GM18873 (cell line): ENCODE measurements around the gene FANCC.
"Not testable (repeated sequence)": the region's sequence is repeated elsewhere in the genome, so short reads cannot be mapped to it uniquely, and the experiment has no call there.

ENCODE experiments used
- ATAC-seq: cut with Tn5 transposase; IDR thresholded peaks from one replicate; pipeline ENCODE4 v1.9.1; 2021; ENCODE audit warnings: mild to moderate bottlenecking, moderate library complexity, moderate number of reproducible peaks; ENCODE audit not compliant: unreplicated experiment, low FRiP score

Gene FANCC

DNA sequence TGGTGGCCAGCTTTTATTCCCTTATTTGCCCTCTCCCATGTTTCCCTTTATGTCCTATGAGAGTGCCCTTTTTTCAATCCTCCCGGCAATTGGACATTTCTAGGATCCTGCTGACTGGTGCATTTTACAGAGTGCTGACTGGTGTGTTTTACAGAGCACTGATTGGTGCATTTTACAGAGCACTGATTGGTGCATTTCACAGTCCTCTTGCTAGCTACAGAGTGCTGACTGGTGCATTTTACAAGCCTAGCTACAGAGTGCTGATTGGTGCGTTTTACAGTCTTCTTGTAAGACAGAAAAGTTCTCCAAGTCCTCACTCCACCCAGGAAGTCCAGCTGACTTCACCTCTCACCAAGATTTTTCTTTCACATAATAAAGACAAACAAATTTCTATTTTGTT is 15.4 kb upstream of the FANCC start:
- no peak for ATAC-seq

GRCh38 chr9:95330720-95331404 is 13.4 kb upstream of the FANCC start:
- ATAC-seq: no peak

- not testable (repeated sequence) for ATAC-seq
Measured at GRCh38 chr9:95329061-95329460, 11.6 kb upstream of the FANCC start.

DNA sequence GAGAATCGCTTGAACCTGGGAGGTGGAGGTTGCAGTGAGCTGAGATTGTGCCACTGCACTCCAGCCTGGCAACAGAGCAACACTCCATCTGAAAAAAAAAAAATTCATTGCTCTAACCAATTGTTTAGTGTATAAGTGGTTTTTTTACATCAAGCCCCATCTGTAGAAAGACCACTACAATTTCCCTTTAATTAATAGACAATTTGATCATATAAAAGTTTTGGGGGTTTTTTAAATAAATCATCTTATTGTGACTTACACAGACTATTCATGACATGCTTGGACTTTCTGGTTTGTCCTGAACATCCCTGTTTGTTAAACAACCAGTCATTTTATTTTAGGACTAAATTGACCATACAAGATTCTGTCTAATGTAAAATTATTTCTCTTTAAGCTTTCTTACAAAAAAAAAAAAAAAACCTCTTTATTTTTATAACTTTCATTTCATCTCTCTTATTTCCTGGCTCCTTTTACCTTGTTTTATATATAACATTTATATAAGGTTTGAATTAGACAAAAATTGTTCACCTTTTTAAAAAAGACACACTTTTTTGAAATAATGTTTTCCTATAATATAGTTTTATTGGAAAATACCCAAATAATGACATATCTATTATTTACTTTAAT is 9.8 kb upstream of the FANCC start:
- ATAC-seq: no peak

- no peak for ATAC-seq
Measured at GRCh38 chr9:95325221-95325620, 7.7 kb upstream of the FANCC start.

DNA sequence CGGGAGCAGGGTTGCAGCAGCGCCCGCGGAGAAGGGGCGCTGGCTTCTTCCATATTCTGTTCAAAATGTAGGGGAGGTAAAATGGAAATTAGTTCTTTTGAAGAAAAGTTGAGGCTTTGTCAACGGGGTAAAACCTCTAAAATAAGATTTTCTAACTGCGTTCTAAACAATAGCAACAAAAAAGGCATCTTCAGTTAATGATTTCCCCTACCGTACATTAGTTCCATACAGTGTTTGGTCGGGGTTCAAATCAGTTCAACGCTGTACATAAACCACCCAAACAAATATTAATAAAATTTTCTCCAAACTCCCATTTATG is 343 bp upstream of the FANCC start:
- no peak for ATAC-seq

GRCh38 chr9:95316794-95317118 is 753 bp downstream of the FANCC start:
- peak; percentile 28 for ATAC-seq

GRCh38 chr9:95316274-95316673 is 1.2 kb downstream of the FANCC start:
- no peak for ATAC-seq

- ATAC-seq: no peak
Measured at GRCh38 chr9:95315108-95315746, 2.3 kb downstream of the FANCC start.

DNA sequence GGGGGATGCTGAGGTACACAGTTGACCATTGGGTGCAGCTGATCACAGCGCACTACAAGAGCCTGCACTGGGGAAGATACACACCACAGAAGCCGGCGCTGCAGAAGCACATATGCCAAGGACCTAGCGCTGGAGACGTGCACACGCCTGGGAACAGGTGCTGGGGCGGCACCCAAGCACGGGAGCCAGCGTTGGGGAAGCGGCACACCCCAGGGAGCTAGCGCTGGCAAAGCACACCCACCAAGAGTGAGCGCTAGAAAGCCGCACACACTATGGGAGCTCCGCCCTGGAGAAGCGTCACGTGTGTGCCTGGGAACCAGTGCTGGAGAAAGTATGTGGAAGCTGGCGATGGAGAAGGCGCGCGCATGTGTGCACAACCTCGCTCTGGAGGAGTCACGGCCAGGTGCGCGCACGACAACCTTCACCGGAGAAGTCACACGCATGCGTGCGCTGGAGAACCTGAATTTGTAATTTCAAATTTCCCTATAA is 4.5 kb downstream of the FANCC start:
- ATAC-seq: no peak

DNA sequence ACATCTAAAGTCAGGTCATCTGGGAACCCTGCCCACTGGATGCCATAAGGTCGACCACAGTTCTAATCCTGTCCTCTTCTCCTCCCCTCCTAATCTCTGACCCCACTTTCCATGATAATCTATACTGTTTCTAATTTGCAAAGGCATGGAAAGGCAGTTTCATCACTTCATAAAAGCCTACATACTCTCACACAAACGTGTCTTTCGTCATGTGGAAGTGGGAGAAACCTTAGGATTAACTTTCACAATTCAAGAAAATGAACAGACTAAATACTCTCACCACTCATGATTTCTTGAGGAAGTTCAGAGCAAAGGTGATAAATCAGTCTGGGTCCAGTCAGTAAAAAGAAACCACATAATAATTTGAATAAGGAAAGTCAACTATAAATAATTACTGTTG is 5.5 kb downstream of the FANCC start:
- no peak for ATAC-seq

DNA sequence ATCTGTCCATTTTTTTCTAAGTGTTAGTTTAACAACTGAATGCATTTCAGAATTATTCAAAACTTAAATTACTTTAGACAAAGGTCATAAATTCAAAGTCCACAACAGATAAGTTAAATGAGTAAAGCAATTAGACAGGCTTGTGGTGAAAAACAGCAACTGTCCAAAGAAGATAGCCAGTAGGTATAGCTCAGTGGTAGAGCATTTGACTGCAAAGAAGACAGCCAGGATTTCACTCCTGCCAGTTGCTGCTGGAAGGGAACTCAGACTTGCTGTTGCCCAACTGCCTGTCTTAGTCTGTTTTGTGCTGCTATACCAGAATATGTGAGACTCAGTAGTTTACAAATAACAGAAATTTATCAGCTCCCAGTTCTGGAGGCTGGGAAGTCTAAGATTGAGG is 10.0 kb downstream of the FANCC start:
- ATAC-seq: no peak

- no peak for ATAC-seq
Measured at GRCh38 chr9:95306819-95307218, 10.7 kb downstream of the FANCC start.

DNA sequence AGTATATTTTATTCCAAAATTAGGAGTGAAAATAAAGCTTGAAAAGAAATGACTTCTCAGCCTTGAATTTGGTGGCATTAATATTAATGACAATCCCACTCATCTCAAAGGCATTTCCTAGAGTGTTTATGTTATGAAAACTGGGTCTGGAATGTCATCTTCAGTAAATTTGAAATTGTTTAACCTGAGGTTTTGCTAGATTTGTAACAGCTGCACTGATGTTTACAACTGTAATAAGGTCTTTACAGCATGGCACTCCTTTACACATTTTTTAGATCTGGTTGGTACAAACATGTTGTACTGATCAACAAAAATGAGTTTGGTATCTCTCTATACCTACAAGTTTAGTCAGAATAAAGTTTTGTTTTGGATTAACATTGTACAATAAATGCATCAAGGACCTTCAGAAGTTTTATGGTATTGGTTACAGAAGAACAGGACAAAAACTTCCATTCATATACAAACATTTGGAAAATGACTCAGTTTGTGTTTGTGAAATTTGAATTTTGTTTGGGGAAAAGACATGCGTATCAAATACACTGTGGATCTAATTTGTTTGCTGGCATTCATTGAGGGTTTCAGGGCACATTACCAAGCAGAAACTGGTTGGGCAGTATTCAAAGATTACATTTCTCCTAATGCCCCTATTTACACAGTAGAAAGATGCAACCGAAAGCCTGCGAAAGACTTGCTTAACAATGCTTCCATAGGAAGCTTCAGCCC is 11.6 kb downstream of the FANCC start:
- ATAC-seq: no peak

DNA sequence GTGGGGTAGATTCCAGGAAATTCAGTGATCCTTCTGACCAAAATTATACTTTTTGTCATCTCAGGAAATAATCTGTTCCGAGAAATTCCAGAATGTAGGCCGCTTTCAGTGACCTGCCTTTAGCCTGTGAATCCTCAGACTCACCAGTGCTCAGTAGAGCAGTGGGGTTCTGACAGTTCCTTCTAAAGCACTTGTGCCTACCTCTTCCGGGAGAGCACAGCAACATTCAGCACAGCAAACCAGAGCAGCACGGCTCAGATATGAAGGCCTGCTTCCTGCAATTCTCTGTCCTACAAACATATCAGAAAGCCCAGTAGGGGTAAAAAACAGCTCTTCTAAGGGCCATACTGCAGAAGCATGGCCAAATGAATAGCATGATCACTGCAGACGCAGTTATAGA is 15.0 kb downstream of the FANCC start:
- no peak for ATAC-seq

- no peak for ATAC-seq
Measured at GRCh38 chr9:95297760-95298159, 19.7 kb downstream of the FANCC start.

GRCh38 chr9:95297316-95297715 is 20.2 kb downstream of the FANCC start:
- no peak for ATAC-seq

DNA sequence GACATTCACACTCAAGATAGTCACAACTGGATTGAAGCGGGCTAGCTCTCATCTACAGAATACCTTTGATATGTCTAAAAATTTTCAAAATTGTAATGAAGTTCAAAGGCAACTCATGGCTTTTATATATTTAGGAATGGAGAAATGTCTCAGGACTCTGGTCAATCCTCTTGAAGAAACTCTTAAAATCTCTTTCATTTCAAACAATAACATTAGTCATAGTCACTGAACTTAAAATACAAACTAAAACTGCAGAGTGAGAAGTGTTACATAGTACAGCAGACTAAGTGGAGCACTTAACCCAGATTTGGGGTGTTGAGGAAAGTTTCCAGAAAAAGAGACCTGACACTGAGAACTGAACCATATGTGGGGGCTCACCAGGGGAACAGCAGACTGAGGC is 20.7 kb downstream of the FANCC start:
- ATAC-seq: no peak

DNA sequence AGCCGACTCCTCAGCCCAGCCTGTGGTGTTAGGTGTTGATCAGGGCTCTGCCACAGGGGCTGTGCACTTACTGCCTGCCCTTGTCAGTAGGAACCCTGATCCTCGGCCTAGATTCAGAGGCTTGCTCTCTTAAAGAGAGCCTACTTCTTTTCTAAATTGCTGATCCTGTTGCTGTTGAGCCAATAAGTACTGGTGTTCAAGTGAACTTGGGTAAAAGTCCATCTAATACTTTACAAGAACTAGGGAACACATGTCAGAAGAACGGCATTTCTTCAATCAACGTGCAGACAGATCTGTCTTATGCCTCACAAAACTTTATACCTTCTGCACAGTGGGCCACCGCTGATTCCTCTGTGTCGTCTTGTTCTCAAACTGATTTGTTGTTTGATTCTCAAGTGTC is 24.2 kb downstream of the FANCC start:
- not testable (repeated sequence) for ATAC-seq

GRCh38 chr9:95292226-95292625 is 25.3 kb downstream of the FANCC start:
- no peak for ATAC-seq

DNA sequence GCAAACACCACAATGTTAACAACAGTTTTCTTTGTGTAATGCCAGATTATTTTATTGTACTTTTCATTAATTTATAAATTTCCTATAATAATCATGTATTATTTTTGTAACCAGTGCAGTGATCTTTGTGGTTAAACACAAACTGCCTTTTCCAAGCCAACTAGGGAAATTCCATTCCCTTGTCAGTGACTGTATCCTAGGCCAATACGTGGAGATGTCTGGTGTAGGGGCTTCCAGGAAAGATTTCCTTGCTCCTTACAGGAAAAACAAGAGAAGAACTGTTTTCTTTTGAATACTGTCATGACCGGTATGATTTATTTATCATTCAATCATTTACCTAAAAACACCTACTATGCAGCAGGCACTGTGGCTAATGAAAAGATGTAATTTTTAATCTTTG is 31.4 kb downstream of the FANCC start:
- ATAC-seq: no peak
